Endodermal cell (in vitro differentiated cells): Measurements from ENCODE around the gene FBXO7. TPM values are rescaled to one million over a fixed set of nuclear protein-coding genes. Genes with fewer than 3 reads are reported as not detected.
A peak's percentile ranks its signal among the peaks of the same experiment; 100 is the strongest.

Experiments used
- DNase-seq: peaks from one replicate; pipeline ENCODE4 v3.0.0-alpha.2; 2017
- H3K27ac ChIP-seq: 2 replicates; pipeline ENCODE4 v1.5.1; 2013; ENCODE audit warnings: mild to moderate bottlenecking, low read depth, low read length, moderate library complexity
- H3K27me3 ChIP-seq: 2 replicates; pipeline ENCODE4 v1.6.1; 2013; ENCODE audit warnings: mild to moderate bottlenecking, low read length, moderate library complexity; ENCODE audit not compliant: insufficient read depth, control insufficient read depth, poor library complexity, severe bottlenecking
- H3K36me3 ChIP-seq: 2 replicates; pipeline ENCODE4 v1.7.0; 2013; ENCODE audit warnings: mild to moderate bottlenecking, low read length, moderate library complexity; ENCODE audit not compliant: control insufficient read depth, insufficient read depth
- H3K4me1 ChIP-seq: one replicate; pipeline ENCODE4 v1.7.0; 2013; ENCODE audit warnings: low read length; ENCODE audit not compliant: control insufficient read depth, insufficient read depth
- H3K4me3 ChIP-seq: 2 replicates; pipeline ENCODE4 v1.5.1; 2013; ENCODE audit warnings: mild to moderate bottlenecking, low read length, moderate library complexity
- H3K9ac ChIP-seq: 2 replicates; pipeline ENCODE4 v1.6.1; 2013; ENCODE audit warnings: mild to moderate bottlenecking, low read length, moderate library complexity; ENCODE audit not compliant: poor library complexity, severe bottlenecking; ENCODE audit errors: extremely low read depth
- H3K9me3 ChIP-seq: 2 replicates; pipeline ENCODE4 v1.6.1; 2013; ENCODE audit warnings: mild to moderate bottlenecking, low read length, moderate library complexity; ENCODE audit not compliant: control insufficient read depth
- H3K27ac Mint-ChIP-seq: 2 replicates; pipeline ENCODE4 v1.8.0; 2020; ENCODE audit warnings: mixed read lengths
- H3K27me3 Mint-ChIP-seq: 2 replicates; pipeline ENCODE4 v1.8.0; 2021; ENCODE audit warnings: mild to moderate bottlenecking, mixed read lengths; ENCODE audit not compliant: insufficient read depth
- H3K36me3 Mint-ChIP-seq: 2 replicates; pipeline ENCODE4 v1.8.0; 2020; ENCODE audit warnings: low read depth, mixed read lengths
- H3K4me1 Mint-ChIP-seq: 2 replicates; pipeline ENCODE4 v1.8.0; 2020; ENCODE audit warnings: mixed read lengths
- H3K4me3 Mint-ChIP-seq: 2 replicates; pipeline ENCODE4 v1.8.0; 2020; ENCODE audit warnings: mild to moderate bottlenecking, moderate library complexity, mixed read lengths
- H3K9me3 Mint-ChIP-seq: 2 replicates; pipeline ENCODE4 v1.8.0; 2020; ENCODE audit warnings: mild to moderate bottlenecking, mixed read lengths
- WGBS, 2 experiments: methylation state at CpG; one replicate each; pipeline versions ENCODE4 v1.1.5 to v1.1.7; 2013; ENCODE audit warnings: missing lambda C conversion rate in 2 of 2, mixed read lengths in 1 of 2; ENCODE audit not compliant: insufficient coverage in 1 of 2, insufficient read length in 1 of 2; 5-methylcytosine and 5-hydroxymethylcytosine counted together
- total RNA-seq, 2 donors: library from RNA; stranded (reverse); fragmentation: NEBNext Ultra II Directional in 1 of 2; extraction: Animal tissue kit (Norgen Biotek cat#: 25700) in 1 of 2; gene quantifications; 2 replicates in 1 of 2; 3 replicates in 1 of 2; pipeline ENCODE4 v1.2.1, GENCODE V29; 2021
- TF ChIP-seq, protein P1 (sequence below): fragments of 200-600 bp; sonication (generic); conservative IDR thresholded peaks from 2 replicates; pipeline ENCODE4 v1.5.0; 2021; ENCODE audit warnings: antibody characterized with exemption, mild to moderate bottlenecking

The FBXO7 gene
- total RNA-seq, 2 donors from 2014 or later: 84.8 to 120 TPM

DNA sequence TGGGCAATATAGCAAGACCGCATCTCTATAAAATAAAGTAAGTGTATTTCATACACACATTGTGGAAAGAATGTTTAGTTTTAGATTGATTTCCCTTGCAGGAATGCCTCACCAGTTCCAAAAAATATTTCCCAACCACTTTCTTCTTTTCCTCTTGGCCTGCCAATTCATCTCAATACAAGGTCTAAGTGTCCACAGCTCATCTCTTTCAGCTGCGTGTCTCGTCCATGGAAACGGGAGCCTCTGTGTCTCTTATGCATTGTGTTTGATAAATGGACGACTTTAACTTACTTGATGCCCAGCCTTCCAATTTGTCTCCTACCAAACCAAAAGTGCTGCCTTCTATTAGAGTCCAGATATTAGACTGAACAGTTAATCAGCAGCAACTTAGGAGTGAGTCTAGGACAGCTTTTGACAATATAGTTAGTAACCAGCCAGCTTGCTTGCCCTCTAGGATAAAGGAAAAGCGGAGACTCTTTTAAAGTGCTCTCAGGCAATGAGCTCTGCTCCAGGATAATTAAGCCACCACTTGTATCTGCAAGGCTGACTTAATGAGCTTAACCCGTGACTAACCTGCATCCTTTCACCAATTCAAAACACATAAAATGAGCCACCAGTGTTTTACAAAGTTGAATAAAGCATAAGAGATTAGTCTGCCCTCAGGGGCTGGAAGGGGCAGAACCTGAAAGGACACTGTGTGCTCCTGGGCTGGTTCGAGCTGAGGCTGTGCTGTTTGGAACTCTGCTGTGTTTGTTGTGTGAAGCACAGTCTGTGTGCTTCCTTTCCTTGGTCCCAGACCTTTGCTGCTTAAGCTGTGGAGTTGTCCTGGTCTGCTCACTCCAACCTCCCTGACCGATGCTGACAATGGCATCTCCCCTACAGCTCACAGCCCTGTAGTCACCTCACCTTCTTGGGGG is 27.5 kb downstream of the FBXO7 start:
- Mint-ChIP-seq H3K27me3 (no peaks in the 10 kb centered on the region), H3K36me3 (peaks cover 38% of the 10 kb centered on the region), H3K9me3 (no peaks in the 10 kb centered on the region), H3K4me1 (peaks cover 36% of the 10 kb centered on the region), H3K27ac (peak overlapping the region; percentile 97), H3K4me3 (peak overlapping the region; percentile 75)
- Histone ChIP-seq H3K9me3 (no peaks in the 10 kb centered on the region), H3K36me3 (peaks cover 44% of the 10 kb centered on the region), H3K9ac (peak overlapping the region; percentile 47), H3K27ac (peak overlapping the region; percentile 6), H3K4me3 (peak overlapping the region; percentile 37), H3K4me1 (peaks cover 2% of the 10 kb centered on the region), H3K27me3 (no peaks in the 10 kb centered on the region)
- 71 to 86% methylated on average over 6 to 8 of the region's 9 CpGs for WGBS, 2 experiments
- peak; percentile 64 for DNase-seq
- TF ChIP-seq, protein P1, sequence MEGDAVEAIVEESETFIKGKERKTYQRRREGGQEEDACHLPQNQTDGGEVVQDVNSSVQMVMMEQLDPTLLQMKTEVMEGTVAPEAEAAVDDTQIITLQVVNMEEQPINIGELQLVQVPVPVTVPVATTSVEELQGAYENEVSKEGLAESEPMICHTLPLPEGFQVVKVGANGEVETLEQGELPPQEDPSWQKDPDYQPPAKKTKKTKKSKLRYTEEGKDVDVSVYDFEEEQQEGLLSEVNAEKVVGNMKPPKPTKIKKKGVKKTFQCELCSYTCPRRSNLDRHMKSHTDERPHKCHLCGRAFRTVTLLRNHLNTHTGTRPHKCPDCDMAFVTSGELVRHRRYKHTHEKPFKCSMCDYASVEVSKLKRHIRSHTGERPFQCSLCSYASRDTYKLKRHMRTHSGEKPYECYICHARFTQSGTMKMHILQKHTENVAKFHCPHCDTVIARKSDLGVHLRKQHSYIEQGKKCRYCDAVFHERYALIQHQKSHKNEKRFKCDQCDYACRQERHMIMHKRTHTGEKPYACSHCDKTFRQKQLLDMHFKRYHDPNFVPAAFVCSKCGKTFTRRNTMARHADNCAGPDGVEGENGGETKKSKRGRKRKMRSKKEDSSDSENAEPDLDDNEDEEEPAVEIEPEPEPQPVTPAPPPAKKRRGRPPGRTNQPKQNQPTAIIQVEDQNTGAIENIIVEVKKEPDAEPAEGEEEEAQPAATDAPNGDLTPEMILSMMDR: no peak

- WGBS, 2 experiments: 90 to 95% methylated on average over 6 to 7 of the region's 7 CpGs
- Mint-ChIP-seq H3K27me3 (no peaks in the 10 kb centered on the region), H3K27ac (no peak overlapping the region), H3K4me1 (peaks cover 37% of the 10 kb centered on the region), H3K9me3 (no peaks in the 10 kb centered on the region), H3K36me3 (peaks cover 51% of the 10 kb centered on the region), H3K4me3 (no peak overlapping the region)
- Histone ChIP-seq H3K4me1 (no peaks in the 10 kb centered on the region), H3K9ac (no peak overlapping the region), H3K9me3 (no peaks in the 10 kb centered on the region), H3K27ac (no peak overlapping the region), H3K4me3 (peak overlapping the region; percentile 72), H3K27me3 (no peaks in the 10 kb centered on the region), H3K36me3 (peaks cover 55% of the 10 kb centered on the region)
- DNase-seq: no peak
- TF ChIP-seq, protein P1: no peak
Observed at GRCh38 chr22:32509045-32509444, 34.4 kb downstream of the FBXO7 start.

DNA sequence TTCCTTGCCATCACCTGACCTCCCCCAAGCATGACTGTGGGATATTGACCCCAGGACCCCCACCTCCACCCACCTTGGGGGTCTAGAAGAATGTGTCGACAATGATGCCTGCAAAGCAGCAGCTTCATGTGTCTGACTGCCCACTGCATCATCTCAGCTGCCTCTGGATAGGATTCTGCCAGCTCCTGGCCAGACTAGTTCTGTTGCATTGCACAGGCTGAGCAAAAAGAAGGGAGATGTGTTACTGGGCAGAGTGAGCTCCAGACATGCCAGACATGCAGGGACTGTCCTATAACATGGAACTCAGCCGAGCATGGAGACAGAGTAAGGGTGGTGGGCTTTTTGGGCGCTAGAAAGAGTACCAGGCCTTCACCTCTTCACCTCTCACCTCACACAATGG is 36.7 kb downstream of the FBXO7 start:
- DNase-seq: no peak
- Histone ChIP-seq H3K4me3 (no peak overlapping the region), H3K9me3 (peaks cover 11% of the 10 kb centered on the region), H3K9ac (no peak overlapping the region), H3K4me1 (no peaks in the 10 kb centered on the region), H3K27ac (no peak overlapping the region), H3K27me3 (no peaks in the 10 kb centered on the region), H3K36me3 (peaks cover 65% of the 10 kb centered on the region)
- Mint-ChIP-seq H3K27me3 (no peaks in the 10 kb centered on the region), H3K4me3 (no peak overlapping the region), H3K4me1 (peaks cover 23% of the 10 kb centered on the region), H3K9me3 (peaks cover 5% of the 10 kb centered on the region), H3K27ac (no peak overlapping the region), H3K36me3 (peaks cover 61% of the 10 kb centered on the region)
- 94 to 100% methylated on average over 1 to 3 of the region's 3 CpGs for WGBS, 2 experiments
- TF ChIP-seq, protein P1: no peak
